Activated CD8-positive, alpha-beta memory T cell treated with anti-CD3 and anti-CD28 coated beads, Interleukin-2, amount 50 U/mL, for 1 hour (primary cell): Measurements from ENCODE around the gene FADS1.

ENCODE experiments used
- DNase-seq: peaks from one replicate; pipeline ENCODE4 v3.0.0-alpha.2; 2020; ENCODE audit errors: extremely low read depth

Gene FADS1

GRCh38 chr11:61762798-61763197, 54.0 kb downstream of the FADS1 start:
- no peak for DNase-seq

DNA sequence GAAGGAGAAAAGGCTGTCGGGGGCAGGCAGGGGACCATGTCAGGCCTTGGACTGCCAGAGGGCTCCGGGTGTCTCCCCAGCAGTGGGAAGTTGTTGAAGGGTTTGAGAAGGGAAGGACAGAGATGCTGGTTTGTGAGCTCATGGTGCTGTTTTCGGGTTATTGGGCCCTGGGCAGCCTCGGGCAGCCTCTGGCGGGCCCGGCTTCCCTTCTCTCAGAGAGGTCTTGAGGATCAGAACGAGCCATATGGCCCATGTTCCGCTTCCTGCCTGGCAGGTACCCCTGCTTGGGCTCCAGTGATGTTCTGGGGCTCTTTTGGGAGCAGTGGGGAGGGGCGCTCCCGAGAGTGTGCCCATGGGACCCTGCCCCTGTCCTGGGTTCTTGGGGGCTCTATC, 54.6 kb downstream of the FADS1 start:
- DNase-seq = no peak

DNA sequence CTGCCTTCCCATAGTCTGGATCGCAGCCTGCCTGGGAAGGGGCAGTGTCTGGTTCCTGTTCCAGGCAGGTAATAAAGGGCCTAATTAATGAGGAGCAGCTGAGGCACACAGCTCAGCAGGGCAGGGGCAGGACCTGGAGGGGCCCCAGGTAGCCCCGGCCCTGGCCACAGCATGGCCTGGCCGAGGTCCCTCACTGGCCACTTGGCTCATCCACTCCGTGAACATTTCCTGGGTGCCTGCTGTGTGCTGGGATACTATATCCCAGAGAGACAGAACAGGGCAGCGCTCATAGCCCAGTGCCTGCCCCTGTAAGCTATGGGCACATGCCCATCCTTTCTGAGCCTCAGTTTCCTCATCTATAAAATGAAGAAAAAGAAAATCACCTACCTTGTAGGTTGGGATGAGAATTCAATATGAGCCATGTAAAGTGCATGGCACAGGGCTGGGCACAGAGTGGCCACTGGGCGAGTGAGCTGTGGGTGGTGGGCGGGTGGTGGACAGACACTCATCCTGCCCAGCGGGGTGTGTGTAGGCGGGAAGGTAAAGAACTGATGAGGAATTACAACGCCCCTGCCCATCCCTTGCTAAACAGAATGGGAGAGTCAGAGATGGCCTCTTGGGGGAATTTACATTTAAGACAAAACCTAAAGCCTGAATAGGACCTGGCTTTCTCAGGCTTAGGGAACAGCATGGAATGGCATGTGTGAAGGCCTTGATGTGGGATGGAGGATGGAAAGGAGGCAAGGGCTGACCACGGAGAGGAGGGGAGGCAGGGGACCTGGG, 55.2 kb downstream of the FADS1 start:
- DNase-seq = no peak

DNA sequence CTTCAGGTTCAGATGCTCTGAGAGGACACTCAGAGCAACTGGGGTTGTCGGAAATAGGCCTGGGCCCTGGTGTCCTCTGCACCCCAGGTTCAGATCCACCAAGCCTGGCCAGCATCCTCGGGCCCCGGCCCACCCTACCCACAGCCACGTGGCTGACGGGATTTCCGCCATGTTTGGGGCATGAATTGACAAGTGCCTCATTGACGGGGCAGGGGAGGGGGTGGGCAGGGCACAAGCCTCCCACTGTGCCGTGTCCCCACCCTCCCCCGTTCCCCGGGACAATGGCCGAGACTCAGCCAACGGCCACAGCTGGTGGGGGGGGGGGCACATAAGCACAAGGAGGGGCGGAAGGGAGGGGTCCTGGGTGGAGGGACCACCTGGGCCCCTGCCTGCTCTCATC, 55.9 kb downstream of the FADS1 start:
- no peak for DNase-seq

DNA sequence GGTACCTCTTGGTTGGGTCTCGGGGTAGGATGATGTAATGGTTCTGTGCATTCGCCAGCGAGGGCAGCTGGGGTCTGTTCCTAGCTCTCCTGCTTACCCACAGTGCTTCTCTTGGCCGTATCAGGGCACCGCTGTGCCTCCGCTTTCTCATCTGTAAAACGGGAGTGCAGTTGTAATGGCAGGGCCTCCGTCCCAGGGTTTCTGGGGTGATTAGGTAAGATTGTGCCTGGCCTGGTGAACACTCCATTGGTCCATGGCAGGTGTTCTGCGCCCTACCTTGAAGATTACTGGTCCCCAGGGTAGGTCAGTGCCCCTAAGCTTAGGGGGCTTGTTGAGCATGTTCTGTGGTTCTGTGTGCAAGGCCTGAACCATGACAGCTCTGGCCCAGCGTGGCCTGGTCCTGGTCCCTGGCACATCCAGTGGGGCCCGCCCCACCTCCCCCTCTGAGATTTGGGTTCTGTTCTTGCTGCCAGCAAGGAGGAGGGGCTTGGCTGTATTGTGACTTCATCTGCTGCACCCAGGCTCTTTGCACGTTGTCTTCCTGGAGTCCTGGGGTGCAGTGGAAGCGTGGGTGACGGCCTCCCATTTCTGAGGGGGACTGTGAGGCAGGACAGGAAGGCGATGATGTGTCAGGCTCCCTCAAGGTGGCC, 59.5 kb downstream of the FADS1 start:
- no peak for DNase-seq

- DNase-seq = no peak
Observed at GRCh38 chr11:61756452-61757212, 60.2 kb downstream of the FADS1 start.

DNA sequence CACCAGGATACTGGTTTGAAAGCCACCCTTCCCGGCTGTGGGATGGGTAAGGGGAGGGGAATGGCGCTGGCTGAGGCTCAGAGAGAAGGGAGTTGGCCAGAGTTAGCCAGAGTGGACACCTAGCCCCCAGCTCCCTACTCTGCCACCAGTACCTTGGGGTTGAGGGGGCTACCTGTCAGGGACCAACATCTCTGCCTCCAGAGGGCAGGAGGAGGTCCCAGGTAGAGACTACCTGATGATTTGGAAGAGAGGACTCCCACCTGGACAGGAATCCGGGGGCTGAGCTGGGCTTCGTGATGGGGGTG, 60.7 kb downstream of the FADS1 start:
- no peak for DNase-seq

GRCh38 chr11:61754534-61755482, 62.0 kb downstream of the FADS1 start:
- DNase-seq = no peak

GRCh38 chr11:61753672-61754071, 63.1 kb downstream of the FADS1 start:
- no peak for DNase-seq

- no peak for DNase-seq
Observed at GRCh38 chr11:61752925-61753521, 63.8 kb downstream of the FADS1 start.

DNA sequence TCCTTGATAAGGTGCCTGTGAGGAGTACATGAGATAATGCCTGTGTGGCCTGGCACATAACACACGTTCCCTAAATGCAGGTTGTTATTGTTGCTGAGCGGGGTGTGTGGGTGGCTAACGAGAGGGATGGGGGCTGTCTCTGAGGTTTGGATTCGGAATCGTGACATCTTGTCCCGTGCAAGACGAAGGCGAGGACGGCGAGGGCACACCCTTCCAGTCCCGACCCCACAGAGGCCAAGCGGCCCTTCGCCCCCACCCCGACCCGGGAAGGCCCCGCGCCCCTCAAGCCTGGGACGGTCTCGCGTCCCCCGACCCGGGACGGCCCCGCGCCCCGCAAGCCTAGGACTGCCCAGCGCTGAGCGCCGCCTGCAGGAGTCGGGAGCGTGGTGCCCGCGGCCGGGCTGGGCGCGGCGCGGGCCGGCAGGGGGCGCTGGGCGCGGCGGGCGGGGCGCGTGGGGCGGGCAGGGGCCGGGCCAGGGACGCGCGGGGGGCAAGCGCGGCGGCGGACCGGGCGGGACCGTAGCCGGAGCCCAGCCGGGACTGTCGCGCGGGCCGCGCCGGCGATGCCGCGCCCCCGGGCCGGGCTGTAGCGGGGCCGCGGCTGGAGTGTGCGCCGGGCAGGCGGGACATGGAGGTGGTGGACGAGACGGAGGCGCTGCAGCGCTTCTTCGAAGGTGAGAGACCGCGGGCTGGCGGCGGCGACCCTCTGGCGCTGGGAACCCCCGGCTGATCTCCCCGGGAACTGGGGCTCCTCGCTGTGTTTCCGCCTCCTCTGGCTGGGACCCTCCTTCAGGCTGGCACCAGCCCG, 64.5 kb downstream of the FADS1 start, which contains the start of gene MYRF:
TSS of gene MYRF (plus strand) at position 520 of the 808 bp plus-strand sequence. CDS start at position 629, 109 bp downstream.
- no peak for DNase-seq

- no peak for DNase-seq
Observed at GRCh38 chr11:61751384-61751783, 65.4 kb downstream of the FADS1 start.

- no peak for DNase-seq
Observed at GRCh38 chr11:61750631-61751273, 66.1 kb downstream of the FADS1 start.
